Activated B cell treated with CpG ODN at 0.5 μM for 24 hours (primary cell): ENCODE data around the gene CYS1. TPM values are rescaled to one million over a fixed set of nuclear protein-coding genes. Genes with fewer than 3 reads are reported as not detected.

Experiments used
- ATAC-seq: fragments of 200-7000 bp; cut with Tn5 transposase; one replicate; pipeline ENCODE4 v1.10.0; 2021; ENCODE audit warnings: low read depth, mild to moderate bottlenecking, moderate library complexity
- CTCF ChIA-PET: fragments of 350-600 bp; sonication (Branson Sonifier 250); formaldehyde crosslinking; loops from one replicate; lab custom pipeline; 2021; ENCODE audit warnings: antibody characterized with exemption; lab: Charles Lee
- POLR2A ChIA-PET: fragments of 350-600 bp; sonication (Branson Sonifier 250); formaldehyde crosslinking; loops from one replicate; lab custom pipeline; 2021; ENCODE audit warnings: antibody characterized with exemption; lab: Charles Lee
- DNase-seq: peaks from one replicate; pipeline ENCODE4 v3.0.0; 2022
- H3K27ac Mint-ChIP-seq: one replicate; pipeline ENCODE4 v1.8.0; 2020; ENCODE audit warnings: mixed read lengths
- H3K27me3 Mint-ChIP-seq: one replicate; pipeline ENCODE4 v1.8.0; 2021; ENCODE audit warnings: mixed read lengths
- H3K36me3 Mint-ChIP-seq: one replicate; pipeline ENCODE4 v1.8.0; 2021; ENCODE audit warnings: low read depth, mixed read lengths
- H3K4me1 Mint-ChIP-seq: one replicate; pipeline ENCODE4 v1.8.0; 2021; ENCODE audit warnings: mixed read lengths
- H3K4me3 Mint-ChIP-seq: one replicate; pipeline ENCODE4 v1.8.0; 2020; ENCODE audit warnings: mild to moderate bottlenecking, mixed read lengths
- H3K9me3 Mint-ChIP-seq: one replicate; pipeline ENCODE4 v1.8.0; 2020; ENCODE audit warnings: mixed read lengths
- intact Hi-C: fragments of 100-400 bp; cut with micrococcal nuclease; formaldehyde crosslinking; loops from one replicate; pipeline ENCODE4 v1.15.1; 2024
- total RNA-seq: library from RNA; stranded (reverse); gene quantifications from 2 replicates; pipeline ENCODE4 v1.2.3, GENCODE V29; 2022
- TF ChIP-seq, protein P1 (sequence below): fragments of 200-600 bp; IDR thresholded peaks from one replicate; pipeline ENCODE4 v1.8.0; 2022; ENCODE audit warnings: antibody characterized with exemption, mild to moderate bottlenecking

The CYS1 gene
- total RNA-seq, 1 donor from 2014 or later: 0.42 TPM

DNA sequence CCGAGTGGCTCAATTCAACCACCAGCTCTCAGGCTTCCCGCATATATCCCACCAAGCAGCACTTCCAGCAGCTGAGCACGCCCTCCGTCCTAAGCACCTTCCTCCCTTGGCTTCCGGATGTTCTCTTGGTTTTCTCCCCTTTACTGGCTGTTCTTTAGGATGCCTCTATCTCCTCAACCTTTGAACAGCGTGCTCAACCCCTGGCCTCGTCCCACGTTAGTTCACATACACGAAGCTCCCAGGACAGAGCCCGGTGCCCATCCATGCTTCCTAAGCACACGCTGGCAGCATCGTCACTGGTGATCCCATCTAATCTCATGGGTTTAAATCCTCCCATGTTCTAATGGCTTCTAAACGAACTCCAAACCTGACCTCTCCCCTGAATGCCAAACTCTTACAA is 3.7 kb downstream of the CYS1 start:
- Mint-ChIP-seq H3K36me3 (no peaks in the 10 kb centered on the region), H3K4me1 (peaks cover 13% of the 10 kb centered on the region), H3K27ac (no peak overlapping the region), H3K27me3 (peaks cover 64% of the 10 kb centered on the region), H3K4me3 (no peak overlapping the region), H3K9me3 (no peaks in the 10 kb centered on the region)
- DNase-seq (no peak), ATAC-seq (no peak)
- TF ChIP-seq, protein P1, sequence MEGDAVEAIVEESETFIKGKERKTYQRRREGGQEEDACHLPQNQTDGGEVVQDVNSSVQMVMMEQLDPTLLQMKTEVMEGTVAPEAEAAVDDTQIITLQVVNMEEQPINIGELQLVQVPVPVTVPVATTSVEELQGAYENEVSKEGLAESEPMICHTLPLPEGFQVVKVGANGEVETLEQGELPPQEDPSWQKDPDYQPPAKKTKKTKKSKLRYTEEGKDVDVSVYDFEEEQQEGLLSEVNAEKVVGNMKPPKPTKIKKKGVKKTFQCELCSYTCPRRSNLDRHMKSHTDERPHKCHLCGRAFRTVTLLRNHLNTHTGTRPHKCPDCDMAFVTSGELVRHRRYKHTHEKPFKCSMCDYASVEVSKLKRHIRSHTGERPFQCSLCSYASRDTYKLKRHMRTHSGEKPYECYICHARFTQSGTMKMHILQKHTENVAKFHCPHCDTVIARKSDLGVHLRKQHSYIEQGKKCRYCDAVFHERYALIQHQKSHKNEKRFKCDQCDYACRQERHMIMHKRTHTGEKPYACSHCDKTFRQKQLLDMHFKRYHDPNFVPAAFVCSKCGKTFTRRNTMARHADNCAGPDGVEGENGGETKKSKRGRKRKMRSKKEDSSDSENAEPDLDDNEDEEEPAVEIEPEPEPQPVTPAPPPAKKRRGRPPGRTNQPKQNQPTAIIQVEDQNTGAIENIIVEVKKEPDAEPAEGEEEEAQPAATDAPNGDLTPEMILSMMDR: no peak
- ChIA-PET CTCF (interaction anchor here (6.6 kb wide), 1 partner anchor 332 kb away, joined by 43 read pairs; no protein-coding TSS in a partner anchor), POLR2A (no interaction called here)
- intact Hi-C loops: loop anchor here (10.0 kb wide), 1 partner anchor 168 kb away; no protein-coding TSS in a partner anchor

DNA sequence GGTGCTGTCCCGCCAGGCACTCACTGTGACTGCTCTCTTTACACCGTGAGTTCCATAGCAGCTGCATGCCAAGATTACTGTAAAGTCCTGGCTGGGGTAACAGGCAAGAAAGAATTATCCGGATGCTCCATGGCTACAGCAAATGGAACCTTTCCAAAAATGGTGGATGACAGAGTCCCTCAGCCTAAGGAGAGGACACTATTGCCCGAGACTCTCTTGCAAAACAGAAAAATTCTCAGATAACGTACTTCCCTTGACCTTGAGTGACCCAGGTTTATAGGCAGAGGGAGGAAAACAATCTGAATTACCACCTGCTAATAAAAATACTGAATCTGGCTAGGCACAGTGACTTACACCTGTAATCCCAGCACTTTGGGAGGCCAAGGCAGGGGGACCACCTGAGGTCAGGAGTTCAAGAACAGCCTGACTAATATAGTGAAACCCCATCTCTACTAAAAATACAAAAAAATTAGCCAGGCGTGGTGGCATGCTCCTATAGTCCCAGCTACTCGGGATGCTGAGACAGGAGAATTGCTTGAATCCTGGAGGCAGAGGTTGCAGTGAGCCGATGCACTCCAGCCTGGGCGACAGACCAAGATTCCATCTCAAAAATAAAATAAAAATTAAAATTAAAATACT is 4.5 kb downstream of the CYS1 start:
- CTCF ChIA-PET: interaction anchor here (5.7 to 6.6 kb wide), 3 partner anchors 21 to 359 kb away, joined by 43 to 104 read pairs (median 81); no protein-coding TSS in a partner anchor
- no peak for DNase-seq
- POLR2A ChIA-PET: interaction anchor here (1.0 to 1.1 kb wide), 2 partner anchors 22 to 370 kb away, joined by 3 to 7 read pairs; no protein-coding TSS in a partner anchor
- intact Hi-C loops: loop anchor here (10.0 kb wide), 1 partner anchor 169 kb away; no protein-coding TSS in a partner anchor
- ATAC-seq: no peak
- peaks cover 7% of the 10 kb centered on the region for H3K4me1 Mint-ChIP-seq
- no peak overlapping the region for H3K27ac Mint-ChIP-seq
- no peaks in the 10 kb centered on the region for H3K36me3 Mint-ChIP-seq
- TF ChIP-seq, protein P1: no peak
- peaks cover 58% of the 10 kb centered on the region for H3K27me3 Mint-ChIP-seq
- no peaks in the 10 kb centered on the region for H3K9me3 Mint-ChIP-seq
- H3K4me3 Mint-ChIP-seq: no peak overlapping the region

- Mint-ChIP-seq H3K4me3 (no peak overlapping the region), H3K9me3 (no peaks in the 10 kb centered on the region), H3K27ac (no peak overlapping the region), H3K4me1 (peaks cover 7% of the 10 kb centered on the region), H3K27me3 (peaks cover 58% of the 10 kb centered on the region), H3K36me3 (no peaks in the 10 kb centered on the region)
- ChIA-PET CTCF (interaction anchor here (5.7 to 6.6 kb wide), 3 partner anchors 21 to 360 kb away, joined by 43 to 104 read pairs (median 81); no protein-coding TSS in a partner anchor), POLR2A (interaction anchor here (1.0 to 1.1 kb wide), 2 partner anchors 22 to 370 kb away, joined by 3 to 7 read pairs; no protein-coding TSS in a partner anchor)
- ATAC-seq (no peak), DNase-seq (no peak)
- intact Hi-C loops: loop anchor here (10.0 kb wide), 1 partner anchor 170 kb away; no protein-coding TSS in a partner anchor
- TF ChIP-seq, protein P1: no peak
Observed at GRCh38 chr2:10075101-10075500, 5.1 kb downstream of the CYS1 start.

- ATAC-seq: no peak
- Mint-ChIP-seq H3K27me3 (peaks cover 52% of the 10 kb centered on the region), H3K4me1 (peaks cover 4% of the 10 kb centered on the region), H3K9me3 (no peaks in the 10 kb centered on the region), H3K4me3 (no peak overlapping the region), H3K27ac (no peak overlapping the region), H3K36me3 (no peaks in the 10 kb centered on the region)
- TF ChIP-seq, protein P1: no peak
- ChIA-PET CTCF (interaction anchor here (1.0 to 6.6 kb wide), 9 partner anchors 8 to 594 kb away, joined by 3 to 104 read pairs (median 7); no protein-coding TSS in a partner anchor), POLR2A (interaction anchor here (1.9 kb wide), 1 partner anchor 361 kb away, joined by 9 read pairs; no protein-coding TSS in a partner anchor)
- intact Hi-C loops: loop anchor here (10.0 kb wide), 1 partner anchor 171 kb away; no protein-coding TSS in a partner anchor
- no peak for DNase-seq
Observed at GRCh38 chr2:10073706-10074105, 6.5 kb downstream of the CYS1 start.
